PC-3 (cell line): Measurements from ENCODE around the gene AKR1C8.
"Not testable (repeated sequence)": the region's sequence is repeated elsewhere in the genome, so short reads cannot be mapped to it uniquely, and the experiment has no call there.

Source experiments
- EZH2phosphoT487 ChIP-seq: fragments of 300-600 bp; sonication (generic); IDR thresholded peaks from 2 replicates; pipeline ENCODE4 v1.6.1; 2018; ENCODE audit warnings: mild to moderate bottlenecking, antibody characterized with exemption, low read length, borderline replicate concordance
- TF ChIP-seq, protein P1 (sequence below): fragments of 300-600 bp; sonication (generic); conservative IDR thresholded peaks from 2 replicates; pipeline ENCODE4 v1.5.1; 2017; ENCODE audit warnings: antibody characterized with exemption, low read depth, mild to moderate bottlenecking, low read length

- TF ChIP-seq, protein P1, sequence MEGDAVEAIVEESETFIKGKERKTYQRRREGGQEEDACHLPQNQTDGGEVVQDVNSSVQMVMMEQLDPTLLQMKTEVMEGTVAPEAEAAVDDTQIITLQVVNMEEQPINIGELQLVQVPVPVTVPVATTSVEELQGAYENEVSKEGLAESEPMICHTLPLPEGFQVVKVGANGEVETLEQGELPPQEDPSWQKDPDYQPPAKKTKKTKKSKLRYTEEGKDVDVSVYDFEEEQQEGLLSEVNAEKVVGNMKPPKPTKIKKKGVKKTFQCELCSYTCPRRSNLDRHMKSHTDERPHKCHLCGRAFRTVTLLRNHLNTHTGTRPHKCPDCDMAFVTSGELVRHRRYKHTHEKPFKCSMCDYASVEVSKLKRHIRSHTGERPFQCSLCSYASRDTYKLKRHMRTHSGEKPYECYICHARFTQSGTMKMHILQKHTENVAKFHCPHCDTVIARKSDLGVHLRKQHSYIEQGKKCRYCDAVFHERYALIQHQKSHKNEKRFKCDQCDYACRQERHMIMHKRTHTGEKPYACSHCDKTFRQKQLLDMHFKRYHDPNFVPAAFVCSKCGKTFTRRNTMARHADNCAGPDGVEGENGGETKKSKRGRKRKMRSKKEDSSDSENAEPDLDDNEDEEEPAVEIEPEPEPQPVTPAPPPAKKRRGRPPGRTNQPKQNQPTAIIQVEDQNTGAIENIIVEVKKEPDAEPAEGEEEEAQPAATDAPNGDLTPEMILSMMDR, result not testable (repeated sequence)
- TF ChIP-seq EZH2phosphoT487, result not testable (repeated sequence)
Observed at GRCh38 chr10:5119997-5120396, 65.0 kb downstream of the AKR1C8 start.
